ENCODE results near the gene TNFRSF1A.

The TNFRSF1A gene

DNA sequence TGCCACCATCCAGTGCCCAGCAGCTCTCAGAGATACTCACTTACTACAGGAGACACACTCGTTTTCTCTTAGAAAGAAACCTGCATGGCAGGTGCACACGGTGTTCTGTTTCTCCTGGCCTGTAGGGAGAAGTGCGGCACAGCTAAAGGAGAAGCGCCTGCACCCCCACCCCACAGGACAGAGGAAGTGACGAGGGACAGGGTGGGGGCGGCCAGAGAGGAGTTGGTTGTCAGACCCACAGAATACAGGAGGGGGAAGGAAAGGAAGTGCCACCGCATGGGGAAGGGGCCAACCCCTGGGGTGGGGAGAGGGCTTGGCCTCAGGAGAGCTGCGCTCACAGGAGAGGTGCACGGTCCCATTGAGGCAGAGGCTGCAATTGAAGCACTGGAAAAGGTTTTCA is 8.8 kb downstream of the TNFRSF1A start:
- Histone ChIP-seq H3K27me3 (ENCODE audit: low read length) (no peaks in the 10 kb centered on the region), H3K36me3 (ENCODE audit: low read length) (no peaks in the 10 kb centered on the region), H3K4me3 (ENCODE audit: insufficient read depth, low read length, poor library complexity, severe bottlenecking) (no peak overlapping the region), H3K9me2 (replicated peaks; ENCODE audit: insufficient read depth, low read length) (no peaks in the 10 kb centered on the region), H4K20me1 (ENCODE audit: low read depth, low read length) (no peaks in the 10 kb centered on the region), H3K79me2 (ENCODE audit: insufficient read depth, low read length) (no peaks in the 10 kb centered on the region), H3K9ac (ENCODE audit: low read length) (no peak overlapping the region), H3K9me3 (ENCODE audit: insufficient read depth, low read length) (no peaks in the 10 kb centered on the region), H3K27ac (ENCODE audit: low read depth, low read length) (no peak overlapping the region), H2AFZ (ENCODE audit: low read depth, low read length, severe bottlenecking) (no peak overlapping the region), H3K4me2 (ENCODE audit: low read depth, low read length, poor library complexity, severe bottlenecking) (no peak overlapping the region), H3F3A (ENCODE audit: insufficient read depth) (no peaks in the 10 kb centered on the region)
- TF ChIP-seq CTCF (IDR thresholded peaks at IDR 0.05; ENCODE audit: insufficient read depth, low read length, poor library complexity, severe bottlenecking) (no peak), EZH2phosphoT487 (conservative IDR thresholded peaks at IDR 0.05; ENCODE audit: low read length) (no peak)

- no peaks in the 10 kb centered on the region for H4K20me1 ChIP-seq (ENCODE audit: low read depth, low read length)
- H3K4me2 ChIP-seq (ENCODE audit: low read depth, low read length, poor library complexity, severe bottlenecking), result no peak overlapping the region
- H3K9me3 ChIP-seq (ENCODE audit: insufficient read depth, low read length), result no peaks in the 10 kb centered on the region
- no peaks in the 10 kb centered on the region for H3K79me2 ChIP-seq (ENCODE audit: insufficient read depth, low read length)
- H3K27ac ChIP-seq (ENCODE audit: low read depth, low read length), result no peak overlapping the region
- H3K4me3 ChIP-seq (ENCODE audit: insufficient read depth, low read length, poor library complexity, severe bottlenecking), result no peak overlapping the region
- H3F3A ChIP-seq (ENCODE audit: insufficient read depth), result no peaks in the 10 kb centered on the region
- no peaks in the 10 kb centered on the region for H3K36me3 ChIP-seq (ENCODE audit: low read length)
- no peaks in the 10 kb centered on the region for H3K9me2 ChIP-seq (replicated peaks; ENCODE audit: insufficient read depth, low read length)
- no peaks in the 10 kb centered on the region for H3K27me3 ChIP-seq (ENCODE audit: low read length)
- no peak overlapping the region for H2AFZ ChIP-seq (ENCODE audit: low read depth, low read length, severe bottlenecking)
- TF ChIP-seq CTCF (IDR thresholded peaks at IDR 0.05; ENCODE audit: insufficient read depth, low read length, poor library complexity, severe bottlenecking), result no peak
- no peak for TF ChIP-seq EZH2phosphoT487 (conservative IDR thresholded peaks at IDR 0.05; ENCODE audit: low read length)
- H3K9ac ChIP-seq (ENCODE audit: low read length), result no peak overlapping the region
Measured at GRCh38 chr12:6332459-6332858, 9.4 kb downstream of the TNFRSF1A start.

DNA sequence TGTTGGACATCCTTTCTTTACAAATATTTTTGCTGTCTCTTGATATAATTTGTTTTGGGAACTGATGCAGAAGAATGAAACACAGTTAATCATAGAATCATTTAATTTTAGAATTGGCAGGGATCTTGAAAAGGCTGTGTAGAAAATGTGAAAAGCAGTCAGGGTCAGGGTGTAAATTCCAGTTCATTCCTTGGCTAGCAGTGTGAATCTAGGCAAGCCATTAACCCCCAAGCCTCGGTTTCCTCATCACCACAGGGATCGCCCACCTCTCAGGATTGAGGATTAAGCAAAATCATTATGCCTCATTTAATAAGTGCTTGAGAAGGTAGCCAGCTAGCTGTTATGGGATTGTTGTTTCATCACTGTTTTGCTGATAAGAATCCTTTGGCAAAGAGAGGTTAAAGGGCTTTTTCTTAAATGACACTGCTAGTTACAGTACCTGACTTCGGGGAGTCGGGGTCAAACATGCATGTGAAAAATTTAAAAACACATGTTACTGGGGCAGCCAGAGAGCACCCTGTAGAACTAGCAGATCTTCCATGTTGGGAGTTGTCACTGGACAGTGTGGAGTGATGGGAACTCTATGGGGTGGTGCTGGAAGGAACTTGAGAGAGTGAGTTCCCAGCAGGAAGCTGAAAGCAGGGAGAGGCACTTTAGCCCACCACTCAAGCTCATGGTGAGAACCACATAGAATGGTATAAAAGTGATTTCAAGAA is 10.7 kb downstream of the TNFRSF1A start:
- Histone ChIP-seq H3K27ac (ENCODE audit: low read depth, low read length) (no peak overlapping the region), H3K4me3 (ENCODE audit: insufficient read depth, low read length, poor library complexity, severe bottlenecking) (no peak overlapping the region), H3K79me2 (ENCODE audit: insufficient read depth, low read length) (no peaks in the 10 kb centered on the region), H2AFZ (ENCODE audit: low read depth, low read length, severe bottlenecking) (no peak overlapping the region), H3K4me2 (ENCODE audit: low read depth, low read length, poor library complexity, severe bottlenecking) (no peak overlapping the region), H3F3A (ENCODE audit: insufficient read depth) (no peaks in the 10 kb centered on the region), H3K9me3 (ENCODE audit: insufficient read depth, low read length) (no peaks in the 10 kb centered on the region), H4K20me1 (ENCODE audit: low read depth, low read length) (no peaks in the 10 kb centered on the region), H3K36me3 (ENCODE audit: low read length) (no peaks in the 10 kb centered on the region), H3K27me3 (ENCODE audit: low read length) (no peaks in the 10 kb centered on the region), H3K9ac (ENCODE audit: low read length) (no peak overlapping the region), H3K9me2 (replicated peaks; ENCODE audit: insufficient read depth, low read length) (no peaks in the 10 kb centered on the region)
- no peak for TF ChIP-seq EZH2phosphoT487 (conservative IDR thresholded peaks at IDR 0.05; ENCODE audit: low read length)
- TF ChIP-seq CTCF (IDR thresholded peaks at IDR 0.05; ENCODE audit: insufficient read depth, low read length, poor library complexity, severe bottlenecking), result no peak

Data from SU-DHL-6 (cell line).